ENCODE measurements around the gene TM9SF3. TPM values are rescaled to one million over a fixed set of nuclear protein-coding genes. Genes with fewer than 3 reads are reported as not detected.

The TM9SF3 gene
- total and polyA plus RNA-seq, 2 experiments from 2014 or later, result 37.3 to 72.5 TPM

DNA sequence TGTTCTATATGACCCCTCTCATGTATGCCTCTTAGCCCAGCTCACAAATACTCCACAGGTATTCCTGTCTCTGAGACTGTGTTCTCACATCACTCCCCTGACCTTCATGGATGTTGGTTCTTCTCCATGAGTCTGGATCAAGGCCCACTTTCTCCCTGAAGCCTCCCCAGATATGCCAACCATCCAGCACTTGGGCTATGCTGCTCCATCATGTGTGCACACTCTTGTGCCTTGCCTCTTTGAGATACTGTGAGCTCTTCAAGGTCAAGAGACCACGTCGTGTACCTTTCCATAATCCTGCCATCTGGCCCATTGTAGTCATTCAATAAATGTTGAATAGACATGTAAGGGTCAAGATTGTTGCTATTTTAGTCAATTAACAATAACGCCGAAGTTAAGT, 30.1 kb upstream of the TM9SF3 start (continued):
- TF ChIP-seq, protein P1, sequence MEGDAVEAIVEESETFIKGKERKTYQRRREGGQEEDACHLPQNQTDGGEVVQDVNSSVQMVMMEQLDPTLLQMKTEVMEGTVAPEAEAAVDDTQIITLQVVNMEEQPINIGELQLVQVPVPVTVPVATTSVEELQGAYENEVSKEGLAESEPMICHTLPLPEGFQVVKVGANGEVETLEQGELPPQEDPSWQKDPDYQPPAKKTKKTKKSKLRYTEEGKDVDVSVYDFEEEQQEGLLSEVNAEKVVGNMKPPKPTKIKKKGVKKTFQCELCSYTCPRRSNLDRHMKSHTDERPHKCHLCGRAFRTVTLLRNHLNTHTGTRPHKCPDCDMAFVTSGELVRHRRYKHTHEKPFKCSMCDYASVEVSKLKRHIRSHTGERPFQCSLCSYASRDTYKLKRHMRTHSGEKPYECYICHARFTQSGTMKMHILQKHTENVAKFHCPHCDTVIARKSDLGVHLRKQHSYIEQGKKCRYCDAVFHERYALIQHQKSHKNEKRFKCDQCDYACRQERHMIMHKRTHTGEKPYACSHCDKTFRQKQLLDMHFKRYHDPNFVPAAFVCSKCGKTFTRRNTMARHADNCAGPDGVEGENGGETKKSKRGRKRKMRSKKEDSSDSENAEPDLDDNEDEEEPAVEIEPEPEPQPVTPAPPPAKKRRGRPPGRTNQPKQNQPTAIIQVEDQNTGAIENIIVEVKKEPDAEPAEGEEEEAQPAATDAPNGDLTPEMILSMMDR (conservative IDR thresholded peaks at IDR 0.05; ENCODE audit: low read depth in 2 of 2), result no peak
- TF ChIP-seq EZH2 (IDR thresholded peaks at IDR 0.05; ENCODE audit: low read depth, unreplicated experiment), result no peak
- no peak for TF ChIP-seq STAT1 (IDR thresholded peaks at IDR 0.05; ENCODE audit: unreplicated experiment)
- no peak for TF ChIP-seq JUNB (IDR thresholded peaks at IDR 0.05; ENCODE audit: unreplicated experiment)

DNA sequence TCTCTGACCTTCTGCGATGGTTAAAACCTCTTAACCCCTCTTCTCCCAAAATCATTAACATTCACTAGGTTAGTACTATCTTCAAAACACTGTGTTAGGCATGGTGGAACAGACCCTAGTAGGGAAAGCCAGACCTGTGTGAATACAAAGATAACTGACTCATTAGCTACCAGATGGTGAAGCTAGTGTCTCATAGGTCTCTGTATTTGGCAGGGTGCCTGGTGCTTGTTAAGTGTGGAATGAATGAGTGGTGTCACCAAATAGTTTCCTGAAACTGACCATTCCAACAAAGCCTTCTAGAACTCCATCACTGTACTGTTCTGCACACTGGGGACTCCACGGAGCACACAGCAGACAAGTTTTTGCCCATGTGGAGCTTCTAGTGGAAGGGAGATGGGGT, 27.7 kb upstream of the TM9SF3 start:
- no peak for ATAC-seq

More for the DNA sequence above, 27.7 kb upstream of the TM9SF3 start:
- no peaks in the 10 kb centered on the region for H3K79me2 ChIP-seq (replicated peaks; ENCODE audit: insufficient read depth)
- no peak overlapping the region for H3K27ac ChIP-seq (ENCODE audit: low read depth)
- no peaks in the 10 kb centered on the region for H3F3A ChIP-seq (replicated peaks; ENCODE audit: low read depth)
- no peak overlapping the region for H2AFZ ChIP-seq
- no peaks in the 10 kb centered on the region for H3K4me1 ChIP-seq (ENCODE audit: insufficient read depth)
- Mint-ChIP-seq H3K4me1 (peaks cover 7% of the 10 kb centered on the region; the same call in 2 of the 3 replicates), H3K9me3 (no peaks in the 10 kb centered on the region), H3K27me3 (ENCODE audit: insufficient read depth, low read depth, poor library complexity) (peaks cover 4% of the 10 kb centered on the region), H3K4me3 (no peak overlapping the region), H3K27ac (no peak overlapping the region), H3K36me3 (ENCODE audit: low read depth) (no peaks in the 10 kb centered on the region; the same call in 2 of the 3 replicates)
- H3K4me3 ChIP-seq, result no peak overlapping the region
- DNase-seq (ENCODE audit: low spot score), result no peak
- TF ChIP-seq ZNF331 (CRISPR knock-in tag; IDR thresholded peaks at IDR 0.05; ENCODE audit: low read depth) (no peak), JUNB (IDR thresholded peaks at IDR 0.05; ENCODE audit: unreplicated experiment) (no peak), EZH2 (IDR thresholded peaks at IDR 0.05; ENCODE audit: low read depth, unreplicated experiment) (no peak)
- TF ChIP-seq, protein P2, sequence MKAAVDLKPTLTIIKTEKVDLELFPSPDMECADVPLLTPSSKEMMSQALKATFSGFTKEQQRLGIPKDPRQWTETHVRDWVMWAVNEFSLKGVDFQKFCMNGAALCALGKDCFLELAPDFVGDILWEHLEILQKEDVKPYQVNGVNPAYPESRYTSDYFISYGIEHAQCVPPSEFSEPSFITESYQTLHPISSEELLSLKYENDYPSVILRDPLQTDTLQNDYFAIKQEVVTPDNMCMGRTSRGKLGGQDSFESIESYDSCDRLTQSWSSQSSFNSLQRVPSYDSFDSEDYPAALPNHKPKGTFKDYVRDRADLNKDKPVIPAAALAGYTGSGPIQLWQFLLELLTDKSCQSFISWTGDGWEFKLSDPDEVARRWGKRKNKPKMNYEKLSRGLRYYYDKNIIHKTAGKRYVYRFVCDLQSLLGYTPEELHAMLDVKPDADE (IDR thresholded peaks at IDR 0.05), result no peak
- TF ChIP-seq, protein P1 (conservative IDR thresholded peaks at IDR 0.05; ENCODE audit: low read depth in 2 of 2), result no peak
- TF ChIP-seq, protein P3, sequence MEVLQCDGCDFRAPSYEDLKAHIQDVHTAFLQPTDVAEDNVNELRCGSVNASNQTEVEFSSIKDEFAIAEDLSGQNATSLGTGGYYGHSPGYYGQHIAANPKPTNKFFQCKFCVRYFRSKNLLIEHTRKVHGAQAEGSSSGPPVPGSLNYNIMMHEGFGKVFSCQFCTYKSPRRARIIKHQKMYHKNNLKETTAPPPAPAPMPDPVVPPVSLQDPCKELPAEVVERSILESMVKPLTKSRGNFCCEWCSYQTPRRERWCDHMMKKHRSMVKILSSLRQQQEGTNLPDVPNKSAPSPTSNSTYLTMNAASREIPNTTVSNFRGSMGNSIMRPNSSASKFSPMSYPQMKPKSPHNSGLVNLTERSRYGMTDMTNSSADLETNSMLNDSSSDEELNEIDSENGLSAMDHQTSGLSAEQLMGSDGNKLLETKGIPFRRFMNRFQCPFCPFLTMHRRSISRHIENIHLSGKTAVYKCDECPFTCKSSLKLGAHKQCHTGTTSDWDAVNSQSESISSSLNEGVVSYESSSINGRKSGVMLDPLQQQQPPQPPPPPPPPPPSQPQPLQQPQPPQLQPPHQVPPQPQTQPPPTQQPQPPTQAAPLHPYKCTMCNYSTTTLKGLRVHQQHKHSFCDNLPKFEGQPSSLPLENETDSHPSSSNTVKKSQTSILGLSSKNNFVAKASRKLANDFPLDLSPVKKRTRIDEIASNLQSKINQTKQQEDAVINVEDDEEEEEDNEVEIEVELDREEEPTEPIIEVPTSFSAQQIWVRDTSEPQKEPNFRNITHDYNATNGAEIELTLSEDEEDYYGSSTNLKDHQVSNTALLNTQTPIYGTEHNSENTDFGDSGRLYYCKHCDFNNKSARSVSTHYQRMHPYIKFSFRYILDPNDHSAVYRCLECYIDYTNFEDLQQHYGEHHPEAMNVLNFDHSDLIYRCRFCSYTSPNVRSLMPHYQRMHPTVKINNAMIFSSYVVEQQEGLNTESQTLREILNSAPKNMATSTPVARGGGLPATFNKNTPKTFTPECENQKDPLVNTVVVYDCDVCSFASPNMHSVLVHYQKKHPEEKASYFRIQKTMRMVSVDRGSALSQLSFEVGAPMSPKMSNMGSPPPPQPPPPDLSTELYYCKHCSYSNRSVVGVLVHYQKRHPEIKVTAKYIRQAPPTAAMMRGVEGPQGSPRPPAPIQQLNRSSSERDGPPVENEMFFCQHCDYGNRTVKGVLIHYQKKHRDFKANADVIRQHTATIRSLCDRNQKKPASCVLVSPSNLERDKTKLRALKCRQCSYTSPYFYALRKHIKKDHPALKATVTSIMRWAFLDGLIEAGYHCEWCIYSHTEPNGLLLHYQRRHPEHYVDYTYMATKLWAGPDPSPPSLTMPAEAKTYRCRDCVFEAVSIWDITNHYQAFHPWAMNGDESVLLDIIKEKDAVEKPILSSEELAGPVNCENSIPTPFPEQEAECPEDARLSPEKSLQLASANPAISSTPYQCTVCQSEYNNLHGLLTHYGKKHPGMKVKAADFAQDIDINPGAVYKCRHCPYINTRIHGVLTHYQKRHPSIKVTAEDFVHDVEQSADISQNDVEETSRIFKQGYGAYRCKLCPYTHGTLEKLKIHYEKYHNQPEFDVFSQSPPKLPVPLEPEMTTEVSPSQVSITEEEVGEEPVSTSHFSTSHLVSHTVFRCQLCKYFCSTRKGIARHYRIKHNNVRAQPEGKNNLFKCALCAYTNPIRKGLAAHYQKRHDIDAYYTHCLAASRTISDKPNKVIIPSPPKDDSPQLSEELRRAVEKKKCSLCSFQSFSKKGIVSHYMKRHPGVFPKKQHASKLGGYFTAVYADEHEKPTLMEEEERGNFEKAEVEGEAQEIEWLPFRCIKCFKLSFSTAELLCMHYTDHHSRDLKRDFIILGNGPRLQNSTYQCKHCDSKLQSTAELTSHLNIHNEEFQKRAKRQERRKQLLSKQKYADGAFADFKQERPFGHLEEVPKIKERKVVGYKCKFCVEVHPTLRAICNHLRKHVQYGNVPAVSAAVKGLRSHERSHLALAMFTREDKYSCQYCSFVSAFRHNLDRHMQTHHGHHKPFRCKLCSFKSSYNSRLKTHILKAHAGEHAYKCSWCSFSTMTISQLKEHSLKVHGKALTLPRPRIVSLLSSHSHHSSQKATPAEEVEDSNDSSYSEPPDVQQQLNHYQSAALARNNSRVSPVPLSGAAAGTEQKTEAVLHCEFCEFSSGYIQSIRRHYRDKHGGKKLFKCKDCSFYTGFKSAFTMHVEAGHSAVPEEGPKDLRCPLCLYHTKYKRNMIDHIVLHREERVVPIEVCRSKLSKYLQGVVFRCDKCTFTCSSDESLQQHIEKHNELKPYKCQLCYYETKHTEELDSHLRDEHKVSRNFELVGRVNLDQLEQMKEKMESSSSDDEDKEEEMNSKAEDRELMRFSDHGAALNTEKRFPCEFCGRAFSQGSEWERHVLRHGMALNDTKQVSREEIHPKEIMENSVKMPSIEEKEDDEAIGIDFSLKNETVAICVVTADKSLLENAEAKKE (CRISPR knock-in tag; IDR thresholded peaks at IDR 0.05), result no peak
- no peaks in the 10 kb centered on the region for H3K9me2 ChIP-seq (ENCODE audit: insufficient read depth)
- no peaks in the 10 kb centered on the region for H4K20me1 ChIP-seq (replicated peaks; ENCODE audit: insufficient read depth)
- H3K27me3 ChIP-seq (ENCODE audit: insufficient read depth), result no peaks in the 10 kb centered on the region
- no peak overlapping the region for H3K4me2 ChIP-seq
- H3K36me3 ChIP-seq (ENCODE audit: insufficient read depth), result no peaks in the 10 kb centered on the region

Measured in GM23338 (cell line).